NCI-H82 treated with DMSO at 0.1 percent for 48 hours (cell line): Measurements from ENCODE around the gene ARF4.
"Not testable (repeated sequence)": the region's sequence is repeated elsewhere in the genome, so short reads cannot be mapped to it uniquely, and the experiment has no call there.

ENCODE experiments used
- DNase-seq: peaks from one replicate; lab custom pipeline; 2025; ENCODE audit not compliant: unreplicated experiment; lab: John Stamatoyannopoulos, UW

Gene ARF4

DNA sequence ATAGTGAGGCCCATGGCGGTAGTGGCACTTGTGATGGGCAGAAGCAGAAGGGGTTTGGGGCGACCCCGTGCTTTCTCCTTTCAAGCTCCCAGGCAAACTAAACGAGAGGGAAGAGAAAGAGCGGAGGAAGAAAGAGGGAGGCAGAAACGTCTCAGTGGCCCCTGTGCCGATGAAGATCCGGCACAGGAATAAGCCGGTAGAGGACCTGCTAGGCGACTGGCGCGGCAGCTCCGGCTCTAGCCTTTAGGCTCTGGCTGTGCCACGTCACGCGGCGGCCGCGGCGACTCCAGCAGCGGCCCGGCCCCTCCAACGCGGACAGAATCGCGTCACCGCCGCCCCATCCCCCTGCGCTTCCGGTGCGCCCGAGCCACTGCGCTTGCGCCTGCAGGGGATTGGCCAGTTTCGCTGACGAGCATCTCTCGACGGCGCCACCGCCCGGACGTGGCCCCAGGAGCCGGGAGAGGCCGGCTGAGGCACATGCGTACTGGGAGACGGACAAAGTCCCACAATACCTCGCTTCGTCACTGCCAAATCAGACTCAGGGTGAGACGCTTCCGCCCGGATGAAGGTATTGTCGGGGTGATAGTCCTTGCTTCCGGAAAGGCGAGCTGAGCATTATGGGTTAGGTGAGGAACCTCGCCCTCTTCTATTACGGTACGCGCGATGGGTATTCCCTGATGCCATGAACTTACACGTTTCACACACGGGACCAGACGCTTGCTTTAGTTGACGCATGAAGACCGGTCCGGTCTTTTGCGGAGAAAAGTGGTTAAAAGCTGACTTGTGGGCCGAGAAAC lies at the start of gene ARF4:
ARF4 (minus strand) TSS at position 218 of the 797 bp plus-strand sequence; CDS start at position 14, 204 bp downstream.
- peak; percentile 96 for DNase-seq

DNA sequence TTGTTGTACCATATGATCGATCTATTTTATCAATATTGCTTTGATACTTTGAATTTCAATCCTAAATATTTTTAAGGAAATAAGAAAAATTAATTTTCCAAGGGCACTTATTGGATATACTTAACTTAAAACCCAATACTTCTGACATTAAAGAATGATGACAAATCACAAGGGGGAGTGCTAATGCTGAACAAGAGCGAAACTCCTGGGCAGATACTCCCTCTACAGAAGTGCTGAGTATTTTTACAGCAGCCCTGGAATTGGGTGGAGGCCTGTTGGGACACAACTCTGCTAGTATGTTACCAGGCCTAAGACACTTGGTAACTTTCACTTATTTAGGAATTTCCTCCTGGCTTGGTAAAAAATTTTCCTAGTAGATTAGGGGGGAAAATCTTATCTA lies 49.6 kb upstream of the ARF4 start:
- DNase-seq, result no peak

DNA sequence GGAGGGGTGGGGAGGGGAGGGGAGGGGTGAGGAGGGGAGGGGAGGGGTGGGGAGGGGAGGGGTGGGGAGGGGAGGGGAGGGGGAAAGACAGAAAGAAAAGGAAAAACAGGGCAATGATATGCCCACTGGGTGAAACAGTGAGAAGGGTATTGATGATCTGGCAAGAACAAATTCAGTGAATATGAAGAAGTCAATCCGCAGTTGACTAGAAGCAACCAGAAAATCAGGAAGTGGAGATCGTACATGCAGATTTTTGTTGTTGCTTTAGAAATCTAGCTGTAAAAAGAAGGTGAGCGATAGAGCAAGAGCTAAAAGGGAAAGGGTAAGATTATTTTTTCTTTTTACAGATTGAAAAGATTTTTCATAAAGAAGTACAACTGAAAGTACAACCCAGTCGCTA lies 47.6 kb upstream of the ARF4 start:
- DNase-seq, result no peak

DNA sequence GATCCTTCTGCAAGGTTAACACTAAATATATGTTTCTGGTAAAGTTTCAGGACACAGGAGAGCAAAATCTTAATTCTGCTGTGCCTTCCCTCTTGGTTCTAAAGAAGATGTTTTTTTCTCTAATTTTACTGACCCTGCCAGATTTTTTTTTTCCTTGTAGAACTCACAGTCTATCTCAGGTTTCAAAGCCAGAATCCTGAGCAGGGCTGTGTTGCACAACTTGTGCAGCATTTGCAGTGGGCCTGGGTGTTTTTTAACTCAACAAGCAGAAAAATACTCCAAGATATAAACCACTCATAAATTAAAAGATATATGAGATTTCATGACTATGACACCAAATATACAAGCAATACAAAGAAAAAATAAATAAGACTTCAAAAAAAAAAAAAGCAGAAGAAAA lies 40.2 kb upstream of the ARF4 start:
- DNase-seq, result no peak

DNA sequence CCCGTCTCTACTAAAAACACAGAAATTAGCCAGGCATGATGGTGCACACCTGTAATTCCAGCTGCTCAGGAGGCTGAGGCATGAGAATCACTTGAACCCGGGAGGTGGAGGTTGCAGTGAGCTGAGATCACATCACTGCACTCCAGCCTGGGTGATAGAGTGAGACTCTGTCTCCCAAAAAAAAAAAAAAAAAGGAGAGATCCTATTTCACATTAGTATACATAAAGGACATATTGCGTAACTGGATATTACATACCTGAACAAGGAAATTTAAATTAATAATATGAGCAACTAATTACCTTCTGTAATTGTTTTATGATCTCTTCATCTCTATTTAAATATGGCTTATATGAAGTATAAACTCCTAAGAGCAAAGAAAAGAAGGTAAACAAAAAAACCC lies 37.1 kb upstream of the ARF4 start:
- not testable (repeated sequence) for DNase-seq

DNA sequence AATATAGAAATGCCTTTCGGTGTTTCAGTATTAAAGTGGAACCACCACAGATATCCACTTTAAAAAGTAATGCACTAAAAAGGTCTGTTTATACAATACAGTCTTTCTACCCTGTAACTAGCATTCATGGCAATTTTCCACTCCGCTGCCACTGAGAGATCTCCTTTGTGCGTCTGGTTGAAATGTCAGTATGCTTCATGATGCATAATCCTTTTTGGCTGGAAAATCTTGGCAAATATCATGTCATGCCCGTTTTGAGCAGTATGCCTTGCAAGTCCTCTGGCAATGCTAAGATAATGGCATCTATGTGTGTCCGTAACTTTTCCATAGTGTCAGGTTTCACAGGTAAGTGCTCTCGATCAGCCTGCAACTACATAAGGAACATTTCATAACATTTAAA lies 30.8 kb upstream of the ARF4 start:
- DNase-seq, result no peak

DNA sequence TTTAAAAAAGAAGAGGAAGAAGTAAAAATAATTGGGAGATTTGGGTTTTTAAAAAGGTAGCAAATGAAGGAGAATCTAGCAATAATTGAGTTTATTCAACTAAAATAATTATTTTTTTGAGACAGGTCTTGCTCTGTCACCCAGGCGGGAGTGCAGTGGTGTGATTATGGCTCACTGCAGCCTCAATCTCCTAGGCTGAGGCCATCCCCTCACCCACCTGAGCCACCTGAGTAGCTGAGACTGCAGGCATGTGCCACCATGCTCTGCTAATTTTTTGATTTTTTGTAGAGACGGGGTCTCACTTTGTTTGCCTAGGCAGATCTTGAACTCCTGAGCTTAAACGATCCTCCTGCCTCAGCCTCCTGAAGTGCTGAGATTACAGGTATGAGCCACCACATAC lies 27.7 kb upstream of the ARF4 start:
- no peak for DNase-seq

DNA sequence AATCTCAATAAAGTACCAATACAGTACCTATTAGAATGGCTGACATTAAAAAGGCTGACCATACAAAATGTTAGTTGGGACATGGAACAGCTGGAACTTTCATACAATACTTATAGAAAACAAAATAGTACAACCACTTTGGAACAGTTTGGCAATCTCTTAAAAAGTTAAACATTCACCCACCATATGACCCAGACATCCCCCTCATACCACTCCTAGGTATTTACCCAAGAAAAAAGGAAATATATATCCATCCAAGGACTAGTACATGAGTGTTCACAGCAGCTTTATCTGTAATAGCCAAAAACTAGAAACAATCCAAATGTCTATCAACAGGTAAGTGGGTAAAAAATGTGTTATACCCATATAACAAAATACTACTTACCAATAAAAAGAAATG lies 25.2 kb upstream of the ARF4 start:
- DNase-seq, result no peak

DNA sequence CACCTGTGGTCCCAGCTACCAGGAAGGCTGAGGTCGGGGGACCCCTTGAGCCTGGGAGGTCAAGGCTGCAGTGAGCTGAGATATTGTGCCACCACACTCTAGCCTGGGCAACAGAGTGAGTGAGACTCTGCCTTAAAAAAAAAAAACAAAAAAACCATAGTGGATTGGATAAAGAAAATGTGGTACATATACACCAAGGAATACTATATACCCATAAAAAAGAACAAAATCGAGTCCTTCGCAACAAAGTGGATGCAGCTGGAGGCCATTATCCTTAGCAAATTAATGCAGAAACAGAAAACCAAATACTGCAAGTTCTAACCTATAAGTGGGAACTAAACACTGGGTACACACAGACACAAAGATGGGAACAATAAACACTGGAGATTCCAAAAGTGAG lies 20.6 kb upstream of the ARF4 start:
- no peak for DNase-seq

DNA sequence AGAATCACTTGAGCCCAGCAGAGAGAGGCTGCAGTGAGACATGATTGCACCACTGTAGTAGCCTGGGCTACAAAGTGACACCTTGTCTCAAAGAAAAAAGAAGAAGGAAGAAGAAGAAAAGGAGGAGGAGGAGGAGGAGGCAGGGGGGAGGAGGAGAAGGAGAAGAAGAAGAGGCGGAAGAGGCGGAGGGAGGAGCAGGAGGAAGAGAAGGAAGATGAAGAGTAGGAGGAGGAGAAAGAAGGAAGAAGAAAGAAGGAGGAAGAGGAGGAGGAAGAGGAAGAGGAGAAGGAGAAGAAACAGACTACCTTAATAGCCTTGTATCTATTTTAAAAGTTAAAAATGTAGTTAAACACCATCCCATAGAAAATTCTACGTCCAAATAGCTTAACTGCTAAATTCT lies 19.1 kb upstream of the ARF4 start:
- DNase-seq, result no peak

DNA sequence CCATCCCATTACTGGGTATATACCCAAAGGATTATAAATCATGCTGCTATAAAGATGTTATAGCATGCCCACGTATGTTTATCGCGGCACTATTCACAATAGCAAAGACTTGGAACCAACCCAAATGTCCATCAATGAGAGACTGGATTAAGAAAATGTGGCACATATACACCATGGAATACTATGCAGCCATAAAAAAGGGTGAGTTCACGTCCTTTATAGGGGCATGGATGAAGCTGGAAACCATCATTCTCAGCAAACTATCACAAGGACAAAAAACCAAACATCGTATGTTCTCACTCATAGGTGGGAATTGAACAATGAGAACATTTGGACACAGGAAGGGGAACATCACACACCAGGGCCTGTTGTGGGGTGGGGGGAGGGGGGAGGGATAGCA lies 14.7 kb upstream of the ARF4 start:
- not testable (repeated sequence) for DNase-seq

DNA sequence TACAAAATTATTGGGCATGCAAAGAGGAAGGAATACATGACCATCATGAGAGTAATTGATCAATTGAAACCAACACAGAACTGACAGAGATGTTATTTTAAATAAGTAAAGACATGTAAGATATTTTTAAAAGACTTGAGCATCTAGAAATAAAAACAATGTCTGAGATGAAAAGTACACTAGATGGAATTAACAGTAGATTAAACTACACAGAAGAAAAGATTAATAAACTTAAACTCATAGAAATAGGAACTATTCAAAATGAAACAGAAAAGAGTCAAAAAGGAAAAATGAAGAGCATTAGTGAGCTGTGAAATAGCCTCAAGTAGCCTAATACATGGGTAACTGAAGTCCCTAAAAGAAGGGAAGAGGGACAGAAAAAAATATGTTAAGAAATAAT lies 8.5 kb upstream of the ARF4 start:
- no peak for DNase-seq

DNA sequence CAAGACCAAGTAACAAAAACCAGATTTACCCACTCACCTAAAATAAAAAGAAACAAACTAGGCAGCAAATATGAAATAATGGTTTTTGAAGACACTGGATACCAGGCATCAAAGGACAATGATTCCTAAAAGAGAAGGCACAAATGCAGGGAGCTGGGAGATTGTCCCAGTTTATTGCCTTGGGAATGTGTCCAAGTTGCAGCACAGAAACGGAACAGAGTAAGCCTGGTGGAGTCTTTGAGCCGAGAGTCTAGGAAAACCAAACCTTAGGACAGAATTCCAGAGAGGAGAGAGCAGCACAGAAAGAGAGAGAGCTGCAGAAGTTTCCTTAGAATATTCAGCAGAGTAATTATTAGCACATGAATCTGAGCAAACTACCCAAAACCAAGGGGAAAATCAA lies 7.8 kb upstream of the ARF4 start:
- DNase-seq, result no peak

DNA sequence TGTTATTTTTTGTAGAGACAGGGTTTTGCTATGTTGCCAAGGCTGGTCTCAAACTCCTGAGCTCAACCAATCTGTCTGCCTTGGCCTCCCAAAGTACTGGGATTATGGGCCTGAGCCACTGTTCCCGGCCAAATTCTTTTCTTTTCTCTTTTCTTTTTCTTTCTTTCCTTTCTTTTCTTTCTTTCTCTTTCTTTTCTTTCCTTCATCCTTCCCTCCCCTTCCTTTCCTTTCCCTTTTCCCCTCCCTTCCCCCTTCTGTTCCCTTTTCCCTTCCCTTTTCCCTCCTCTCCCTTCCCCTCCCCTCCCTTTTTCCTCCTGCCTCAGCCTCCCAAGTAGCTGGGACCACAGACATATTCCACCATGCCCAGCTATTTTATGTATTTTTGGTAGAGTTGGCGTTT lies 3.1 kb upstream of the ARF4 start:
- DNase-seq, result no peak

DNA sequence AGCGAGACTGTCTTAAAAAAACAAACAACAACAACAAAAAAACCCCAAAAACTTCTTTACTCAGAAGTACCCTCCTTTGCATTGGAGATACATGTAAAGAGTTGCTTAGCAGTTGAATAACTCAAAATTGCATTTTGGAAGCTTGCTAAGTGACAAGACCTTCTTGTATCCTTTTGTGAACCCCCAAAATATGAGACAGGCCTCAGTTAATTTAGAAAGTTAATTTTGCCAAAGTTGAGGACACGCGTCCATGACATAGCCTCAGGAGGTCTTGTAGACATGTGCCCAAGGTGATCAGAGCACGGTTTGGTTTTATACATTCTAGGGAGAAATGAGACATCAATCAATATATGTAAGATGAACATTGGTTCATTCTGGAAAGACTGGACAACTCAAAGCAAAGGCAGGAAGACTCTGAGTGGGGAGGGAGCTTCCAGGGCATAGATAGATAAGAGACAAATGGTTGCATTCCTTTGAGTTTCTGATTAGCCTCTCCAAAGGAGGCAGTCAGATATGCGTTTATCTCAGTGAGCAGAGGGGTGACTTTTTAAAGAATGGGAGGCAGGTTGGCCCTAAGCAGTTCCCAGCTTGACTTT lies 1.7 kb upstream of the ARF4 start:
- no peak for DNase-seq

DNA sequence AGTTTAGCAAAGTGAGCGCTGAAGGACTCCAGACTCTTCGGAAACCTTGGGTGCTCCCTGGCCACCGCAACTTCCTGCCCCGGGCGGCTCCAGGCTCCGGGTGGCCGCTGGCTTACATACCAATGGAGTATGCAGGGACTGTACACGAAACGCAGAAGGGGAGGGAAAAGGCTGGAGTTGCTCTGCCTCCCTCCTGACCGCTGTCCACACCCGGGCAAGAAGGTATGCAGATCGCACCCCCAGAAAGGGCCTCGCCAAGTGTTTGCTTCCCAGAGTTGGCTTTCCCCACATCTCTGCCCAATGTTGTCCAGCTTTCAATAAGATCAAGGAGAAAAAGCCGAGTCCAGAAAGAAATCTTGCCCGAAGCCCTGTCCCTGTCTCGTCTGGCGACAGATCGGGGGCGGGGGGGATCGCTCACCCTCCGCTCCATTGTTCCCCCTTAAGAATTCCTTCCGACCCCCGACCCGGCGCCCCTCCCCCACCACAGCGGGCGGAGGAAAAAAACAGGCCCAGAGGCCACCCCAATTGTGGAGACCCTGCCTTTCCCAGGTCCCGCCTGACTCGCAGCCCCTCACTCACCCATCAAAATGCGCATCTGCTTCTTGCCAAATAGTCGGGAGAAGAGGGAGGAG lies 533 bp downstream of the ARF4 start:
- peak; percentile 11 for DNase-seq

DNA sequence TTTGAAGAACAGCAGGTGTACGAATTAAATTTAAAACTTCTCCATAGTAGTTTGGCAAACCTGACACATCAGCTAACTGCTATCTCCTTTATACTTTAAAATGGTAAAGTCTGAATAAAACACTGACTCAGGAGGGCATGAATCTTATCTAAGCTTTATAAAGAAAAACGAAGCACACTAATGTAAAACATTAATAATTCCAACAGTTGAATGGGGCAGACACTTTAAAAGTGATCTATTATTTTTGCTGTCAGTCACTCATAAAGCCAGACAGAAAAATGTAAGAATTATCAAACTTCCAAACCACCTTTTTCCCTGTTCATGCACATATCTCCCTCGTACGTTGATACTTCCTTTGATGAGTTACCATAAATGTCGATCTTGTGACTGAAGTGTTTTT lies 2.6 kb downstream of the ARF4 start:
- no peak for DNase-seq

DNA sequence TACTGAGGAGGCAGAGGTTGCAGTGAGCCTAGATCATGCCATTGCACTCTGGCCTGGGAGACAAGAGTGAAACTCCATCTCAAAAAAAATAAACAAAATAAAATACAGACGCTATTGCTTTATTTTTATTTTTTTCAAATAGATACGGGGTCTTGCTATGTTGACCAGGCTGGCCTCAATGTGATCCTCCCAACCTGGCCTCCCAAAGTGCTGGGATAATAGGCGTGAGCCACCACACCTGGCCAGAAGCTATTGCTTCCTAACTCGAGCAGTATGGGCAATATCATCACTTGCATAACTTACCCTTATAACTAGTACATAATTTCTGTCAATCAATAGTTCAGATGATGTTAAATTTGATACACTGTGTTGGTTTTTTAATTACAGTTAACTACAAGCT lies 3.0 kb downstream of the ARF4 start:
- DNase-seq, result no peak

DNA sequence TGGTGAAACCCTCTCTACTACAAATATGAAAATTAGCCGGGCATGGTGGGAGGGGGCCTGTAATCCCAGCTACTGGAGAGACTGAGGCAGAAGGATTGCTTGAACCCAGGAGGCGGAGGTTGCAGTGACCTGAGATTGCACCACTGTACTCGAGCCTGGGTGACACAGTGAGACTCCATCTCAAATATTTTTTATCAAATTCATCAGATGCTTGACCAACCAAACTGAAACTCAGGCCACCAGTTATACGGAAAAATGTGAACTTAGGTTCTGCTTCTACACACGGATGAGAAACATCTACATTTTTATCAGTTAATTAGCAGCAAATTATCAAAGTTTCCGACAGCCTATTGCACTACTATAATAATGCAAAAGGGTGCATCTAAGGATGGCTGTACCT lies 4.8 kb downstream of the ARF4 start:
- no peak for DNase-seq

DNA sequence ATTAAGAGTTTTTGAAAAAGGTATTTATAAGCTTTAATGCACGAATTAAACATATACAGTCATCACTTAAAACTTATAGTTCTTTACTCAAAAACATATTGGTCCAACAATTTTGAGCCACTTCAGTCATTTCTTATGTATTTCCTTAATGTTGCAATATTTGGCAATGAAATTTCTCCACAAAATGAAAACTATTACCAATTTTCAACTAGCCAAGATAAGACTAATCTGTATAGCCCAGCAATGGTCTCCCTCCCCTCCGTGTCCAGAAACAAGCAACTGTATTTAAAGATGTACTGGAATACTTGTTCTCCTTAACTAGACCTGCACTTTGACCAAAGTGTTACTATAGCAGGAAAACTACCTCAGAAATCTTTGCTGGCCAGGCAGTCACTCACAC lies 9.2 kb downstream of the ARF4 start:
- no peak for DNase-seq

DNA sequence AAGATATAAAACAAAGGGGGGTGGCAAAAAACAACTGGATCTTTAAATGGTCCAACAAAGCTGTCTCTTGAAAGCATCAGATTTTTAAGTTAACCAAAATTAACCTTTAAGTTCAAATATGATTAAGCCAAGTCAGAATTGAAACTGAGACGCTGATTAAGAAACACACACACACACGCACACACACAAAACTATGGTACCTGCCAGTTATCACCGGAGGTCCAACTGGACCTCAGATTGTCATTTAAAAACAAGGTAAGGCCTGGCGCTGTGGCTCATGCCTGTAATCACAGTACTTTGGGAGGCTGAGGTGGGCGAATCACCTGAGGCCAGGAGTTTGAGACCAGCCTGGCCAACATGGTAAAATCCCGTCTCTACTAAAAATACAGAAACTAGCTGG lies 10.4 kb downstream of the ARF4 start:
- no peak for DNase-seq

DNA sequence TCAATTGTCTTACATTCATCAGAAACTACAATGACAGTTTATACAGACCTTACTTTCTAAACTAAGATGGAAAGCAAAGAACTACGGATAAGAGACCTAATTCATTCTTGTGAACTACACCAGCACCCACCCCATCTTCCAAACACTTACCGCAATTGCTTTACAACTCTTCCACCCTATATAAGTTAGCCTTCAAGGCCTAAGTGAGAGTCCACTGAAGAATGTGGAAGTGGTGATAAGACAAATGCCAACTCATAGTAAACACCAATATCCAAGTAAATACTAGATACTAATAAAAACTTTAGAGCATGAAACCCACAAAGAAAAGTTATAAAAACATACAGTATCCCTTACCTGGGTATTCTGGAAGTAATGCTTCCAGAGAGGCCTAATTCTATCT lies 13.6 kb downstream of the ARF4 start:
- DNase-seq, result no peak
